HepG2 (cell line): Measurements from ENCODE around the gene TMEM222. TPM values are rescaled to one million over a fixed set of nuclear protein-coding genes. Genes with fewer than 3 reads are reported as not detected.
A peak's percentile ranks its signal among the peaks of the same experiment; 100 is the strongest.

Experiments
- MTA1 ChIP-seq: sonication (generic); formaldehyde crosslinking; IDR thresholded peaks from 2 replicates; pipeline ENCODE4 v1.4.0; 2020; ENCODE audit warnings: missing genetic modification reagents, mild to moderate bottlenecking, borderline replicate concordance
- POLR2A ChIP-seq, 2 experiments: IDR thresholded peaks; 2 replicates each; pipeline ENCODE4 v1.6.1; 2011; ENCODE audit warnings: low read depth in 2 of 2, low read length in 2 of 2, mild to moderate bottlenecking in 1 of 2, moderate library complexity in 1 of 2; ENCODE audit not compliant: insufficient read depth in 1 of 2
- RAD21 ChIP-seq: fragments of 450-650 bp; formaldehyde crosslinking; IDR thresholded peaks from 2 replicates; pipeline ENCODE4 v1.5.0; 2020; ENCODE audit warnings: mild to moderate bottlenecking
- RFX3 ChIP-seq: IDR thresholded peaks from 2 replicates; pipeline ENCODE4 v1.6.1; 2016; ENCODE audit warnings: missing biosample characterization, missing genetic modification reagents
- RXRA ChIP-seq: sonication (generic); formaldehyde crosslinking; IDR thresholded peaks from 2 replicates; pipeline ENCODE4 v1.5.1; 2020; ENCODE audit warnings: missing genetic modification reagents
- SALL1 ChIP-seq: sonication (generic); formaldehyde crosslinking; IDR thresholded peaks from 2 replicates; pipeline ENCODE4 v1.8.0; 2022; ENCODE audit warnings: mild to moderate bottlenecking, missing genetic modification reagents
- SMC3 ChIP-seq: IDR thresholded peaks from 2 replicates; pipeline ENCODE4 v1.6.1; 2011; ENCODE audit warnings: low read length, improper control_type of control experiment
- SRY ChIP-seq: sonication (generic); formaldehyde crosslinking; IDR thresholded peaks from 2 replicates; pipeline ENCODE4 v1.8.0; 2022; ENCODE audit warnings: mild to moderate bottlenecking, missing genetic modification reagents
- STAG1 ChIP-seq: sonication (generic); formaldehyde crosslinking; IDR thresholded peaks from 2 replicates; pipeline ENCODE4 v1.4.0; 2020; ENCODE audit warnings: missing genetic modification reagents
- YY1 ChIP-seq: IDR thresholded peaks from 2 replicates; pipeline ENCODE4 v1.6.1; 2011; ENCODE audit warnings: low read length, low read depth, moderate library complexity, mild to moderate bottlenecking; ENCODE audit not compliant: insufficient read depth, insufficient replicate concordance
- ZNF484 ChIP-seq: sonication (generic); formaldehyde crosslinking; IDR thresholded peaks from 2 replicates; pipeline ENCODE4 v1.5.1; 2020; ENCODE audit warnings: mild to moderate bottlenecking, low read depth, missing genetic modification reagents, borderline replicate concordance
- polyA plus RNA-seq, 8 experiments: library from polyadenylated mRNA; depleted of rRNA in 3 of 8; stranded (reverse) in 7 of 8; unstranded in 1 of 8; fragments of >200 nt; fragmentation: Illumina TruSeq in 4 of 8; extraction: Trizol in 4 of 8; gene quantifications; 2 replicates each; pipeline versions ENCODE4 v1.2.1 to v1.2.3, GENCODE V29; 2011 to 2016; ENCODE audit warnings: low read depth in 4 of 8, missing spikeins in 1 of 8, mixed read lengths in 1 of 8; ENCODE audit not compliant: insufficient read depth in 1 of 8
- total RNA-seq, 5 experiments: library from RNA; depleted of rRNA; stranded (reverse); fragments of >200 nt; fragmentation: Illumina TruSeq; extraction: Trizol; gene quantifications; 2 replicates each; pipeline ENCODE4 v1.2.3, GENCODE V29; 2016; ENCODE audit warnings: low read depth in 1 of 5
- TF ChIP-seq, protein P1 (sequence below): sonication (generic); formaldehyde crosslinking; IDR thresholded peaks from one replicate; pipeline ENCODE4 v1.5.1; 2020; ENCODE audit warnings: mild to moderate bottlenecking, missing genetic modification reagents; ENCODE audit errors: not compliant biosample characterization
- TF ChIP-seq, protein P2 (sequence below): sonication (generic); formaldehyde crosslinking; IDR thresholded peaks from 2 replicates; pipeline ENCODE4 v1.5.1; 2020; ENCODE audit warnings: mild to moderate bottlenecking, missing genetic modification reagents, moderate library complexity
- TF ChIP-seq, protein P3 (sequence below): sonication (generic); formaldehyde crosslinking; IDR thresholded peaks from 2 replicates; pipeline ENCODE4 v1.8.1; 2023; ENCODE audit warnings: mild to moderate bottlenecking, missing genetic modification reagents, borderline replicate concordance
- TF ChIP-seq, protein P4 (sequence below): sonication (generic); formaldehyde crosslinking; IDR thresholded peaks from 2 replicates; pipeline ENCODE4 v1.5.1; 2020; ENCODE audit warnings: missing genetic modification reagents, mild to moderate bottlenecking, borderline replicate concordance

Gene TMEM222
- total and polyA plus RNA-seq, 2 of the 13 experiments (the other 11 are each of a cell fraction or from before 2014, with no cell fraction given) = 22.7 to 29.6 TPM

DNA sequence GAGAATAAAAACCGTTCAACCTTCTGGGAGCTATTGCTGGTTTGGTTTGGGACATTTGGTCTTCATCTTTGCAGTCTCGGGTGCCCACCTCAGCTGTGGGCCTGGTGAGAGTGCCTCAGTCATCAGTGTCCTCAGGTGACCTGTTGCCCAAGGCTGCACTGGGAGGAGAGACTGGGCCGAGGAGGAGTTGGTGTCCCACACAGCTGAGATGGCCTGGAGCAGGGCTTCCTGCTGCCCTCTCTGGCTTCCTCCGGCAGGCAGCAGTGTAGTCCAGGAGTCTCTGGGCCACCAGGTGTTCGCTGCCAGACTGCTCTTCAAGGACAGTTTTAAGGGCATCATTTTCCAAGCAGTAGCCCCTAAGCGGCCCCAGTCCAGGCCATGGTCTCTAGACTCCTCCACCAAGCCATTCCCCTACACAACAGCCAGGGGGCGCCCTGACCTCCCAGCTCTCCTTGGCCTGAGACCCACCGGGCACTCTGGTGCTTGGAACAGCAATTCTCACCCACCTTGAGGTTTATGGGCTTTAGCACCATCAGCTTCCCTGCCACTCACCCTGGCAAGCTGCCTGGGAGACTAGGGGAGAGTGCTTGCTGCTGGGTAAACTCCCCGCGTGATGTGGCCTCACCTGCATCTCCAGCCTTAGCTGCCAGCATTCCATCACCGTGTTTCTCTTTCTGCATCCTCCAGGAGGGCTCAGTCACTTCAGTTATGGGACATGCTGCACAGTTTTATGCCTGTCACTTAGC lies 10.7 kb downstream of the TMEM222 start (continued):
- TF ChIP-seq, protein P1, sequence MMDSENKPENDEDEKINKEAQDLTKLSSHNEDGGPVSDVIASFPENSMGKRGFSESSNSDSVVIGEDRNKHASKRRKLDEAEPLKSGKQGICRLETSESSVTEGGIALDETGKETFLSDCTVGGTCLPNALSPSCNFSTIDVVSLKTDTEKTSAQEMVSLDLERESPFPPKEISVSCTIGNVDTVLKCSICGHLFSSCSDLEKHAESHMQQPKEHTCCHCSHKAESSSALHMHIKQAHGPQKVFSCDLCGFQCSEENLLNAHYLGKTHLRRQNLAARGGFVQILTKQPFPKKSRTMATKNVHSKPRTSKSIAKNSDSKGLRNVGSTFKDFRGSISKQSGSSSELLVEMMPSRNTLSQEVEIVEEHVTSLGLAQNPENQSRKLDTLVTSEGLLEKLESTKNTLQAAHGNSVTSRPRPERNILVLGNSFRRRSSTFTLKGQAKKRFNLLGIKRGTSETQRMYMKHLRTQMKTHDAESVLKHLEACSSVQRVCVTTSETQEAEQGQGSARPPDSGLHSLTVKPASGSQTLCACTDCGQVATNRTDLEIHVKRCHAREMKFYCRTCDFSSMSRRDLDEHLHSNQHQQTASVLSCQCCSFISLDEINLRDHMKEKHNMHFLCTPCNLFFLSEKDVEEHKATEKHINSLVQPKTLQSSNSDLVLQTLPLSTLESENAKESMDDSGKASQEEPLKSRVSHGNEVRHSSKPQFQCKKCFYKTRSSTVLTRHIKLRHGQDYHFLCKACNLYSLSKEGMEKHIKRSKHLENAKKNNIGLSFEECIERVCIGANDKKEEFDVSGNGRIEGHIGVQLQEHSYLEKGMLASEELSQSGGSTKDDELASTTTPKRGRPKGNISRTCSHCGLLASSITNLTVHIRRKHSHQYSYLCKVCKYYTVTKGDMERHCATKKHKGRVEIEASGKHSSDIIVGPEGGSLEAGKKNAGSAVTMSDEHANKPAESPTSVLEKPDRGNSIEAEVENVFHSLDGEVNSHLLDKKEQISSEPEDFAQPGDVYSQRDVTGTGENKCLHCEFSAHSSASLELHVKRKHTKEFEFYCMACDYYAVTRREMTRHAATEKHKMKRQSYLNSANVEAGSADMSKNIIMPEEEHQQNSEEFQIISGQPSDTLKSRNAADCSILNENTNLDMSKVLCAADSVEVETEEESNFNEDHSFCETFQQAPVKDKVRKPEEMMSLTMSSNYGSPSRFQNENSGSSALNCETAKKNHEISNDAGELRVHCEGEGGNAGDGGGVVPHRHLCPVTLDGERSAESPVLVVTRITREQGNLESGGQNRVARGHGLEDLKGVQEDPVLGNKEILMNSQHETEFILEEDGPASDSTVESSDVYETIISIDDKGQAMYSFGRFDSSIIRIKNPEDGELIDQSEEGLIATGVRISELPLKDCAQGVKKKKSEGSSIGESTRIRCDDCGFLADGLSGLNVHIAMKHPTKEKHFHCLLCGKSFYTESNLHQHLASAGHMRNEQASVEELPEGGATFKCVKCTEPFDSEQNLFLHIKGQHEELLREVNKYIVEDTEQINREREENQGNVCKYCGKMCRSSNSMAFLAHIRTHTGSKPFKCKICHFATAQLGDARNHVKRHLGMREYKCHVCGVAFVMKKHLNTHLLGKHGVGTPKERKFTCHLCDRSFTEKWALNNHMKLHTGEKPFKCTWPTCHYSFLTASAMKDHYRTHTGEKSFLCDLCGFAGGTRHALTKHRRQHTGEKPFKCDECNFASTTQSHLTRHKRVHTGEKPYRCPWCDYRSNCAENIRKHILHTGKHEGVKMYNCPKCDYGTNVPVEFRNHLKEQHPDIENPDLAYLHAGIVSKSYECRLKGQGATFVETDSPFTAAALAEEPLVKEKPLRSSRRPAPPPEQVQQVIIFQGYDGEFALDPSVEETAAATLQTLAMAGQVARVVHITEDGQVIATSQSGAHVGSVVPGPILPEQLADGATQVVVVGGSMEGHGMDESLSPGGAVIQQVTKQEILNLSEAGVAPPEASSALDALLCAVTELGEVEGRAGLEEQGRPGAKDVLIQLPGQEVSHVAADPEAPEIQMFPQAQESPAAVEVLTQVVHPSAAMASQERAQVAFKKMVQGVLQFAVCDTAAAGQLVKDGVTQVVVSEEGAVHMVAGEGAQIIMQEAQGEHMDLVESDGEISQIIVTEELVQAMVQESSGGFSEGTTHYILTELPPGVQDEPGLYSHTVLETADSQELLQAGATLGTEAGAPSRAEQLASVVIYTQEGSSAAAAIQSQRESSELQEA (CRISPR knock-in tag) = peak; percentile 46
- TF ChIP-seq STAG1 (CRISPR knock-in tag) (peak; percentile 41), YY1 (no peak), MTA1 (CRISPR knock-in tag) (peak; percentile 15; the same call in 1 of the 2 replicates), POLR2A (IDR thresholded peaks at IDR 0.05; ENCODE audit: insufficient read depth in 1 of 2, low read depth in 2 of 2, low read length in 2 of 2) (0 out of 4 replicates have a peak, but pooled peaks of 1 of the 2 experiments have one; percentile 18), SMC3 (peak; percentile 20; the same call in 1 of the 2 replicates), RXRA (CRISPR knock-in tag) (no peak), RFX3 (CRISPR knock-in tag) (no peak), RAD21 (peak; percentile 32; the same call in 1 of the 2 replicates), SALL1 (CRISPR knock-in tag) (no peak), SRY (CRISPR knock-in tag) (0 out of 2 replicates have a peak, but pooled peaks have one; percentile 39), ZNF484 (CRISPR knock-in tag) (no peak)
- TF ChIP-seq, protein P2, sequence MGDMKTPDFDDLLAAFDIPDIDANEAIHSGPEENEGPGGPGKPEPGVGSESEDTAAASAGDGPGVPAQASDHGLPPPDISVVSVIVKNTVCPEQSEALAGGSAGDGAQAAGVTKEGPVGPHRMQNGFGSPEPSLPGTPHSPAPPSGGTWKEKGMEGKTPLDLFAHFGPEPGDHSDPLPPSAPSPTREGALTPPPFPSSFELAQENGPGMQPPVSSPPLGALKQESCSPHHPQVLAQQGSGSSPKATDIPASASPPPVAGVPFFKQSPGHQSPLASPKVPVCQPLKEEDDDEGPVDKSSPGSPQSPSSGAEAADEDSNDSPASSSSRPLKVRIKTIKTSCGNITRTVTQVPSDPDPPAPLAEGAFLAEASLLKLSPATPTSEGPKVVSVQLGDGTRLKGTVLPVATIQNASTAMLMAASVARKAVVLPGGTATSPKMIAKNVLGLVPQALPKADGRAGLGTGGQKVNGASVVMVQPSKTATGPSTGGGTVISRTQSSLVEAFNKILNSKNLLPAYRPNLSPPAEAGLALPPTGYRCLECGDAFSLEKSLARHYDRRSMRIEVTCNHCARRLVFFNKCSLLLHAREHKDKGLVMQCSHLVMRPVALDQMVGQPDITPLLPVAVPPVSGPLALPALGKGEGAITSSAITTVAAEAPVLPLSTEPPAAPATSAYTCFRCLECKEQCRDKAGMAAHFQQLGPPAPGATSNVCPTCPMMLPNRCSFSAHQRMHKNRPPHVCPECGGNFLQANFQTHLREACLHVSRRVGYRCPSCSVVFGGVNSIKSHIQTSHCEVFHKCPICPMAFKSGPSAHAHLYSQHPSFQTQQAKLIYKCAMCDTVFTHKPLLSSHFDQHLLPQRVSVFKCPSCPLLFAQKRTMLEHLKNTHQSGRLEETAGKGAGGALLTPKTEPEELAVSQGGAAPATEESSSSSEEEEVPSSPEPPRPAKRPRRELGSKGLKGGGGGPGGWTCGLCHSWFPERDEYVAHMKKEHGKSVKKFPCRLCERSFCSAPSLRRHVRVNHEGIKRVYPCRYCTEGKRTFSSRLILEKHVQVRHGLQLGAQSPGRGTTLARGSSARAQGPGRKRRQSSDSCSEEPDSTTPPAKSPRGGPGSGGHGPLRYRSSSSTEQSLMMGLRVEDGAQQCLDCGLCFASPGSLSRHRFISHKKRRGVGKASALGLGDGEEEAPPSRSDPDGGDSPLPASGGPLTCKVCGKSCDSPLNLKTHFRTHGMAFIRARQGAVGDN (CRISPR knock-in tag) = peak; percentile 35; the same call in 1 of the 2 replicates
- TF ChIP-seq, protein P3, sequence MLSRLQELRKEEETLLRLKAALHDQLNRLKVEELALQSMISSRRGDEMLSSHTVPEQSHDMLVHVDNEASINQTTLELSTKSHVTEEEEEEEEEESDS (CRISPR knock-in tag) = no peak
- TF ChIP-seq, protein P4, sequence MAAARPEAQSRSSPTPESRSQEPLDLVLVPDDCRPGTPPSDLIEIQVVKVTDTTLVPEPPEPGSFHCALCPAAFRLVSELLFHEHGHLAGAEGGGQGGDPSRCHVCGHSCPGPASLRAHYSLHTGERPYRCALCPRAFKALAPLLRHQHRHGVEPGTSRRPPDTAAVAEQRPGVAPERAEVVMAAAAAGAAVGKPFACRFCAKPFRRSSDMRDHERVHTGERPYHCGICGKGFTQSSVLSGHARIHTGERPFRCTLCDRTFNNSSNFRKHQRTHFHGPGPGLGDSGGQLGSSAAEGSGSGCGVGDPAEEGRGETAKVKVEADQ (CRISPR knock-in tag) = peak; percentile 65; the same call in 1 of the 2 replicates
